Caco-2 (cell line): ENCODE results near the gene SLC38A10. TPM values are rescaled to one million over a fixed set of nuclear protein-coding genes. Genes with fewer than 3 reads are reported as not detected.
A peak's percentile ranks its signal among the peaks of the same experiment; 100 is the strongest.

ENCODE experiments used
- BruUV-seq: library from RNA; stranded (reverse); fragments of 400-500 nt; replicated peaks from 2 replicates; lab custom pipeline; 2021; lab: Mats Ljungman, UMichigan
- CTCF ChIA-PET: fragments of 300-600 bp; sonication (Branson Sonifier 250); formaldehyde crosslinking; loops from one replicate; lab custom pipeline; 2022; ENCODE audit warnings: antibody characterized with exemption; lab: Charles Lee
- POLR2A ChIA-PET: fragments of 300-600 bp; sonication (Branson Sonifier 250); formaldehyde crosslinking; loops from one replicate; lab custom pipeline; 2022; ENCODE audit warnings: antibody characterized with exemption; lab: Charles Lee
- DNase-seq, 2 experiments: peaks; one replicate each; pipeline versions ENCODE4 v3.0.0 to v3.0.0-alpha.2; 2020 to 2022
- H3K27me3 ChIP-seq: replicated peaks from 2 replicates; pipeline ENCODE4 v1.6.0; 2011; ENCODE audit warnings: low read length; ENCODE audit not compliant: control insufficient read depth, insufficient read depth
- H3K36me3 ChIP-seq: 2 replicates; pipeline ENCODE4 v1.5.1; 2011; ENCODE audit warnings: low read length; ENCODE audit not compliant: control insufficient read depth, insufficient read depth
- H3K4me1 ChIP-seq: fragments of 250-450 bp; sonication (Bioruptor Pico); 2 replicates; pipeline ENCODE4 v1.5.1; 2020; ENCODE audit warnings: mild to moderate bottlenecking
- H3K4me3 ChIP-seq: 2 replicates; pipeline ENCODE4 v1.5.1; 2011; ENCODE audit warnings: low read depth, mild to moderate bottlenecking, control low read depth, low read length
- H3K9me3 ChIP-seq: fragments of 250-450 bp; sonication (Bioruptor Pico); 2 replicates; pipeline ENCODE4 v1.5.1; 2020; ENCODE audit warnings: mild to moderate bottlenecking, moderate library complexity
- H3K27ac Mint-ChIP-seq: one replicate; pipeline ENCODE4 v1.8.0; 2022; ENCODE audit warnings: mixed read lengths; ENCODE audit not compliant: unreplicated experiment
- H3K27me3 Mint-ChIP-seq: one replicate; pipeline ENCODE4 v1.8.0; 2022; ENCODE audit warnings: mixed read lengths; ENCODE audit not compliant: insufficient read depth, unreplicated experiment
- H3K36me3 Mint-ChIP-seq: one replicate; pipeline ENCODE4 v1.8.0; 2022; ENCODE audit warnings: mild to moderate bottlenecking, mixed read lengths; ENCODE audit not compliant: insufficient read depth, unreplicated experiment
- H3K4me1 Mint-ChIP-seq: one replicate; pipeline ENCODE4 v1.8.0; 2022; ENCODE audit warnings: low read depth, mixed read lengths; ENCODE audit not compliant: unreplicated experiment
- H3K4me3 Mint-ChIP-seq: one replicate; pipeline ENCODE4 v1.8.0; 2022; ENCODE audit warnings: mild to moderate bottlenecking, moderate library complexity, mixed read lengths; ENCODE audit not compliant: unreplicated experiment
- H3K9me3 Mint-ChIP-seq: one replicate; pipeline ENCODE4 v1.8.0; 2022; ENCODE audit warnings: mixed read lengths; ENCODE audit not compliant: unreplicated experiment
- CTCF ChIP-seq, 2 experiments: fragments of 200-600 bp in 1 of 2; IDR thresholded peaks; 1 replicate in 1 of 2; 2 replicates in 1 of 2; pipeline versions ENCODE4 v1.5.1 to v1.8.0; 2011 to 2022; ENCODE audit warnings: antibody characterized with exemption in 1 of 2, control low read depth in 1 of 2, inconsistent platforms in 1 of 2, low read depth in 1 of 2, low read length in 1 of 2, mild to moderate bottlenecking in 1 of 2, moderate library complexity in 1 of 2; ENCODE audit not compliant: insufficient read depth in 1 of 2, severe bottlenecking in 1 of 2, unreplicated experiment in 1 of 2
- intact Hi-C: fragments of 100-400 bp; cut with micrococcal nuclease; formaldehyde crosslinking; loops from one replicate; pipeline ENCODE4 v1.10.0; 2022; ENCODE audit not compliant: unreplicated experiment
- total RNA-seq: library from RNA; stranded (reverse); gene quantifications from 2 replicates; pipeline ENCODE4 v1.2.3, GENCODE V29; 2022

Gene SLC38A10
- total RNA-seq, 1 experiment from 2014 or later, result 137 TPM

GRCh38 chr17:81222906-81223761 is 72.0 kb downstream of the SLC38A10 start, which contains the start of gene CEP131:
Gene CEP131, minus strand, starts transcription at chr17:81222965. Its CDS starts 2,909 bp downstream, at chr17:81220056.
- Mint-ChIP-seq H3K9me3 (no peaks in the 10 kb centered on the region), H3K27me3 (no peaks in the 10 kb centered on the region), H3K4me3 (peak within 1 kb of the TSS; percentile 80), H3K27ac (peak within 1 kb of the TSS; percentile 90), H3K4me1 (no peaks in the 10 kb centered on the region), H3K36me3 (peaks cover 10% of the 10 kb centered on the region)
- intact Hi-C loops, result loop anchor here (1.0 to 5.0 kb wide), 4 partner anchors 16 to 186 kb away; partner anchors contain the start of genes BAHCC1, BAIAP2, NDUFAF8 and TEPSIN
- peak within 1 kb of the TSS; percentile 95 for H3K4me3 ChIP-seq
- H3K4me1 ChIP-seq, result peaks cover 9% of the 10 kb centered on the region
- no peaks in the 10 kb centered on the region for H3K27me3 ChIP-seq
- DNase-seq, result peak; percentile 99 to 100
- 0 out of 2 replicates have a peak, but pooled peaks cover 3% of the 10 kb centered on the region for H3K9me3 ChIP-seq
- BruUV-seq, result no TSS peak
- no peak for TF ChIP-seq CTCF (IDR thresholded peaks at IDR 0.05; ENCODE audit: insufficient read depth in 1 of 2, low read depth in 1 of 2, low read length in 1 of 2, severe bottlenecking in 1 of 2, unreplicated experiment in 1 of 2)
- CTCF ChIA-PET, result interaction anchor here (0.6 to 1.3 kb wide), 17 partner anchors 11 to 489 kb away, joined by 3 to 12 read pairs (median 5); partner anchors contain the start of genes BAHCC1, CHMP6, NDUFAF8 and TEPSIN
- no peaks in the 10 kb centered on the region for H3K36me3 ChIP-seq
- POLR2A ChIA-PET, result interaction anchor here (0.5 to 1.3 kb wide), 23 partner anchors 12 to 997 kb away, joined by 3 to 34 read pairs (median 4); partner anchors contain the start of genes ACTG1, BAHCC1, NDUFAF8 and NPLOC4

- Histone ChIP-seq H3K9me3 (0 out of 2 replicates have a peak, but pooled peaks cover 3% of the 10 kb centered on the region), H3K4me3 (peak overlapping the region; percentile 95), H3K27me3 (no peaks in the 10 kb centered on the region), H3K36me3 (no peaks in the 10 kb centered on the region), H3K4me1 (peaks cover 9% of the 10 kb centered on the region)
- intact Hi-C loops, result loop anchor here (5.0 kb wide), 1 partner anchor 185 kb away; the partner anchor contains the start of gene BAIAP2
- CTCF ChIA-PET, result interaction anchor here (0.6 to 1.3 kb wide), 16 partner anchors 11 to 490 kb away, joined by 3 to 9 read pairs (median 4); partner anchors contain the start of genes BAHCC1, CHMP6, NDUFAF8 and TEPSIN
- no peaks in the 10 kb centered on the region for H3K27me3 Mint-ChIP-seq
- POLR2A ChIA-PET, result interaction anchor here (0.5 to 1.3 kb wide), 16 partner anchors 12 to 376 kb away, joined by 3 to 34 read pairs (median 5); partner anchors contain the start of genes BAHCC1, NDUFAF8, SLC38A10 and TEPSIN
- H3K4me3 Mint-ChIP-seq, result peak overlapping the region; percentile 80
- no peak for TF ChIP-seq CTCF (IDR thresholded peaks at IDR 0.05; ENCODE audit: insufficient read depth in 1 of 2, low read depth in 1 of 2, low read length in 1 of 2, severe bottlenecking in 1 of 2, unreplicated experiment in 1 of 2)
- BruUV-seq, result no TSS peak
- peaks cover 10% of the 10 kb centered on the region for H3K36me3 Mint-ChIP-seq
- no peaks in the 10 kb centered on the region for H3K4me1 Mint-ChIP-seq
- DNase-seq, result no peak
- no peaks in the 10 kb centered on the region for H3K9me3 Mint-ChIP-seq
- H3K27ac Mint-ChIP-seq, result no peak overlapping the region
These were observed 72.5 kb downstream of the SLC38A10 start for GRCh38 chr17:81222620-81222905.
